ENCODE measurements around the gene LRRC40.

LRRC40 gene

GRCh38 chr1:70103770-70104169 lies 101.6 kb downstream of the LRRC40 start:
- DNase-seq: no peak

- no peak for DNase-seq
Observed at GRCh38 chr1:70101774-70102173, 103.6 kb downstream of the LRRC40 start.

GRCh38 chr1:70101231-70101630 lies 104.1 kb downstream of the LRRC40 start:
- no peak for DNase-seq
